T-cell (primary cell): ENCODE measurements around the gene SPTAN1. TPM values are rescaled to one million over a fixed set of nuclear protein-coding genes. Genes with fewer than 3 reads are reported as not detected.

Experiments used
- ATAC-seq, 4 experiments: fragments of 200-7000 bp in 3 of 4; fragments of 150-1000 bp in 1 of 4; cut with Tn5 transposase; replicated peaks in 1 of 4; 1 replicate in 3 of 4; 2 replicates in 1 of 4; pipeline ENCODE4 v1.10.0; 2021; ENCODE audit warnings: moderate library complexity in 3 of 4, mild to moderate bottlenecking in 2 of 4, moderate number of reproducible peaks in 1 of 4
- CTCF ChIA-PET, 2 donors: fragments of 300-600 bp; sonication (Branson Sonifier 250); formaldehyde crosslinking; loops; one replicate each; lab custom pipeline; 2022; ENCODE audit warnings: antibody characterized with exemption in 2 of 2; lab: Charles Lee
- POLR2A ChIA-PET, 2 donors: fragments of 300-600 bp; sonication (Branson Sonifier 250); formaldehyde crosslinking; loops; one replicate each; lab custom pipeline; 2022; ENCODE audit warnings: antibody characterized with exemption in 2 of 2; lab: Charles Lee
- DNase-seq, 35 experiments: peaks; one replicate each; pipeline versions ENCODE4 v3.0.0 to v3.0.0-alpha.2; 2013 to 2023
- H3K27ac ChIP-seq: one replicate; pipeline ENCODE4 v1.5.1; 2013; ENCODE audit warnings: low read length
- H3K27me3 ChIP-seq, 2 experiments: replicated peaks in 1 of 2; 1 replicate in 1 of 2; 2 replicates in 1 of 2; pipeline versions ENCODE4 v1.6.1 to v1.7.0; 2013; ENCODE audit warnings: low read length in 1 of 2, mixed read lengths in 1 of 2; ENCODE audit not compliant: control insufficient read depth in 2 of 2, insufficient read depth in 2 of 2; ENCODE audit errors: extremely low read depth in 1 of 2
- H3K36me3 ChIP-seq, 2 donors: 1 replicate in 1 of 2; 2 replicates in 1 of 2; pipeline versions ENCODE4 v1.6.1 to v1.7.0; 2013; ENCODE audit warnings: low read length in 1 of 2; ENCODE audit not compliant: control insufficient read depth in 2 of 2, insufficient read depth in 1 of 2; ENCODE audit errors: extremely low read depth in 1 of 2
- H3K4me1 ChIP-seq, 2 experiments: 1 replicate in 1 of 2; 2 replicates in 1 of 2; pipeline versions ENCODE4 v1.6.1 to v1.7.0; 2013; ENCODE audit warnings: low read length in 2 of 2, mixed read lengths in 1 of 2; ENCODE audit not compliant: insufficient read depth in 2 of 2, control insufficient read depth in 1 of 2; ENCODE audit errors: extremely low read depth in 1 of 2
- H3K4me3 ChIP-seq, 2 donors: 1 replicate in 1 of 2; 2 replicates in 1 of 2; pipeline versions ENCODE4 v1.5.1 to v1.7.0; 2013; ENCODE audit warnings: mild to moderate bottlenecking in 2 of 2, low read length in 1 of 2, moderate library complexity in 1 of 2; ENCODE audit not compliant: control insufficient read depth in 1 of 2; ENCODE audit errors: extremely low read depth in 1 of 2
- H3K9me3 ChIP-seq: 2 replicates; pipeline ENCODE4 v1.7.0; 2013
- H3K27ac Mint-ChIP-seq, 2 donors: one replicate each; pipeline ENCODE4 v1.8.0; 2020 to 2021; ENCODE audit warnings: mild to moderate bottlenecking in 2 of 2, mixed read lengths in 2 of 2
- H3K27me3 Mint-ChIP-seq, 2 donors: one replicate each; pipeline ENCODE4 v1.8.0; 2021 to 2022; ENCODE audit warnings: mixed read lengths in 2 of 2
- H3K36me3 Mint-ChIP-seq: one replicate; pipeline ENCODE4 v1.8.0; 2021; ENCODE audit warnings: mixed read lengths
- H3K4me1 Mint-ChIP-seq, 3 donors: one replicate each; pipeline ENCODE4 v1.8.0; 2020 to 2022; ENCODE audit warnings: mixed read lengths in 3 of 3, mild to moderate bottlenecking in 1 of 3
- H3K4me3 Mint-ChIP-seq, 3 donors: one replicate each; pipeline ENCODE4 v1.8.0; 2020 to 2022; ENCODE audit warnings: mild to moderate bottlenecking in 3 of 3, mixed read lengths in 3 of 3, moderate library complexity in 3 of 3
- H3K9me3 Mint-ChIP-seq, 3 donors: one replicate each; pipeline ENCODE4 v1.8.0; 2020 to 2022; ENCODE audit warnings: mixed read lengths in 3 of 3
- WGBS: methylation state at CpG from one replicate; pipeline ENCODE4 v1.1.5; 2013; ENCODE audit warnings: missing lambda C conversion rate; ENCODE audit not compliant: insufficient coverage; 5-methylcytosine and 5-hydroxymethylcytosine counted together
- total RNA-seq, 35 experiments: library from RNA in 6 of 35; stranded (reverse) in 6 of 35; fragments of 120-200 nt in 1 of 35; gene quantifications; one replicate each; pipeline versions ENCODE4 v1.2.1 to v1.2.4 and lab custom pipeline; 2013 to 2026

The SPTAN1 gene
- total RNA-seq, 5 donors from 2014 or later (not counting 1 experiment from before 2014, with no cell fraction given), result 446 to 594 (median 461) TPM

- CTCF ChIA-PET, result no interaction called here
- H3K27me3 Mint-ChIP-seq, result no peaks in the 10 kb centered on the region
- H3K4me3 Mint-ChIP-seq, result no peak overlapping the region
- WGBS, result 95% methylated on average over 6 of the region's 8 CpGs
- no peaks in the 10 kb centered on the region for H3K27me3 ChIP-seq
- peaks cover 48% of the 10 kb centered on the region for H3K36me3 Mint-ChIP-seq
- POLR2A ChIA-PET, result interaction anchor here in 1 of 2 donors (0.5 kb wide), 1 partner anchor 13 kb away, joined by 6 read pairs; no protein-coding TSS in a partner anchor
- DNase-seq (no peak), ATAC-seq (no peak)
- H3K36me3 ChIP-seq, result peaks cover 4 to 62% of the 10 kb centered on the region in 2 donors
- H3K9me3 Mint-ChIP-seq, result no peaks in the 10 kb centered on the region
- no peak overlapping the region for H3K27ac ChIP-seq
- no peak overlapping the region for H3K4me3 ChIP-seq
- H3K9me3 ChIP-seq, result no peaks in the 10 kb centered on the region
- peaks cover 21 to 38% (median 34%) of the 10 kb centered on the region in 3 donors for H3K4me1 Mint-ChIP-seq
- H3K4me1 ChIP-seq, result peaks cover 0 to 2% of the 10 kb centered on the region in 2 experiments
- no peak overlapping the region for H3K27ac Mint-ChIP-seq
Measured at GRCh38 chr9:128568470-128569078, 16.2 kb downstream of the SPTAN1 start.

DNA sequence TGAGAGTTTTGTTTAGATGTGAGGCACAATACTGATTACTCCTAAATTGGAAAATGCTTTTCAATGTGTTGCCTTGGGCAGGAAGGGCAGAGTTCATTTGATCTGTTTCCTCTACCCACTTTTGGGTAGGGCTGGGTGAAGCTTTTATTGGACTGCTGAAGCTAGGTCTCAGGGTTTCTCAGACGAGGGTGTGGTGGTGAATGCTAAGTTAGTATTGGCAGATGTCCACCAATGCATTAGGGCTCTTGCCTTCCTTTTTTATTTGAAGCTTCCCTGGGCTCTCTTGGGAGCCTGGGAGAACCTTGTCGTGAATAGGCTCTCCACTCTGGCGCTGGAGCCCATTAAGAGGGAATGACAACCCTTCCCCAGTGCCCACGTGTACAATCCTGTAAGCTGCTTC lies 23.1 kb downstream of the SPTAN1 start:
- WGBS, result 57% methylated on average over 2 of the region's 4 CpGs
- Mint-ChIP-seq H3K27me3 (no peaks in the 10 kb centered on the region), H3K27ac (peak overlapping the region; percentile 34 to 59), H3K4me1 (peaks cover 0 to 20% (median 19%) of the 10 kb centered on the region in 3 donors), H3K9me3 (no peaks in the 10 kb centered on the region), H3K36me3 (peaks cover 64% of the 10 kb centered on the region), H3K4me3 (no peak overlapping the region)
- H3K36me3 ChIP-seq, result peaks cover 2 to 79% of the 10 kb centered on the region in 2 donors
- H3K27ac ChIP-seq, result no peak overlapping the region
- no peaks in the 10 kb centered on the region for H3K27me3 ChIP-seq
- H3K4me3 ChIP-seq, result no peak overlapping the region
- ChIA-PET CTCF (no interaction called here), POLR2A (interaction anchor here (0.6 to 0.9 kb wide), 2 partner anchors 15 to 57 kb away, joined by 3 to 7 read pairs; no protein-coding TSS in a partner anchor)
- DNase-seq, result no peak
- no peaks in the 10 kb centered on the region for H3K9me3 ChIP-seq
- no peaks in the 10 kb centered on the region for H3K4me1 ChIP-seq
- no peak for ATAC-seq

GRCh38 chr9:128575916-128576315 lies 23.5 kb downstream of the SPTAN1 start:
- ChIA-PET POLR2A (interaction anchor here (0.6 to 0.9 kb wide), 2 partner anchors 16 to 58 kb away, joined by 3 to 7 read pairs; no protein-coding TSS in a partner anchor), CTCF (no interaction called here)
- peaks cover 0 to 20% (median 19%) of the 10 kb centered on the region in 3 donors for H3K4me1 Mint-ChIP-seq
- H3K36me3 Mint-ChIP-seq, result peaks cover 69% of the 10 kb centered on the region
- Histone ChIP-seq H3K4me1 (no peaks in the 10 kb centered on the region), H3K4me3 (no peak overlapping the region), H3K27ac (no peak overlapping the region), H3K36me3 (peaks cover 5 to 84% of the 10 kb centered on the region in 2 donors), H3K9me3 (no peaks in the 10 kb centered on the region), H3K27me3 (no peaks in the 10 kb centered on the region)
- peak overlapping the region in 1 of 2 donors; percentile 34 for H3K27ac Mint-ChIP-seq
- ATAC-seq, result no peak
- H3K27me3 Mint-ChIP-seq, result no peaks in the 10 kb centered on the region
- H3K4me3 Mint-ChIP-seq, result no peak overlapping the region
- DNase-seq, result no peak
- no peaks in the 10 kb centered on the region for H3K9me3 Mint-ChIP-seq
- WGBS, result no CpG with 5 or more reads among the region's 2 CpGs

DNA sequence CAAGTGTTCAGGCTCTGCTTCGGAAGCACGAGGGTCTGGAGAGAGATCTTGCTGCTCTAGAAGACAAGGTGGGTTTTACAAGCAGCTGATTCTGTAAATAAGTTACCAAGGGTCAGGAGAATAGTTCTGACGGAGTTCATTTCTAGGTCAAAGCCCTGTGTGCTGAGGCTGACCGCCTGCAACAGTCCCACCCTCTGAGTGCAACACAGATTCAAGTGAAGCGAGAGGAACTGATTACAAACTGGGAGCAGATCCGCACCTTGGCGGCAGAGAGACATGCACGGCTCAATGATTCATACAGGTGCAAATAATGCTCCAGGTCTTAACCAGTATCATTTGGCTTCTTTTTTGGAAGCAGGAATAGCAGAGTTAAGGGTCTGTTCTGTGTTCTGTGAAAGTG lies 24.8 kb downstream of the SPTAN1 start:
- no peak overlapping the region for H3K27ac ChIP-seq
- DNase-seq (no peak), ATAC-seq (no peak)
- peaks cover 7 to 89% of the 10 kb centered on the region in 2 donors for H3K36me3 ChIP-seq
- peaks cover 77% of the 10 kb centered on the region for H3K36me3 Mint-ChIP-seq
- no peaks in the 10 kb centered on the region for H3K27me3 ChIP-seq
- peak overlapping the region in 1 of 2 donors; percentile 61 for H3K27ac Mint-ChIP-seq
- no peaks in the 10 kb centered on the region for H3K9me3 Mint-ChIP-seq
- H3K4me1 ChIP-seq, result no peaks in the 10 kb centered on the region
- ChIA-PET POLR2A (no interaction called here), CTCF (no interaction called here)
- no peaks in the 10 kb centered on the region for H3K9me3 ChIP-seq
- H3K4me3 ChIP-seq, result no peak overlapping the region
- 99% methylated on average over 8 of the region's 8 CpGs for WGBS
- H3K4me1 Mint-ChIP-seq, result peaks cover 0 to 18% (median 17%) of the 10 kb centered on the region in 3 donors
- no peak overlapping the region for H3K4me3 Mint-ChIP-seq
- no peaks in the 10 kb centered on the region for H3K27me3 Mint-ChIP-seq

DNA sequence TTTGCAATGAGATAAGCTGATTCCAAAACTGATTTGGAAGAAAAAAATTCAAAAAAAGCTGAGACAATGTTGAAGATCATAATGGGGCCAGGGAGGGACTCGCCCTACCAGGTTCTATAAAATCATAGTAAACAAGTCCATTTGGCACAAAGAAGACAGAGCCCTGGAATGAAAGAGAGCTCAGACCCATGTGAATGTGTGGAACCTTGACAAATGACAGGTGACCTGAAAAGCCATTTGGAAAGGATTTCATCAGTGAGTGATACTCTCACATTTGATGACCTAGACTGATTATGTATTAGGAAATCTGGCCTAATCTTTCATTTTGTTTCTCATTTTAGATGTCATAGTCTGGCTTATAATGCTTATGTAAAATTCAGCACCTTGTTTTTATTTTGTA lies 26.8 kb downstream of the SPTAN1 start:
- peaks cover 8 to 95% of the 10 kb centered on the region in 2 donors for H3K36me3 ChIP-seq
- H3K36me3 Mint-ChIP-seq, result peaks cover 81% of the 10 kb centered on the region

GRCh38 chr9:128580731-128581130 lies 28.3 kb downstream of the SPTAN1 start:
- no peak for DNase-seq
- H3K4me3 Mint-ChIP-seq, result no peak overlapping the region
- no peaks in the 10 kb centered on the region for H3K9me3 Mint-ChIP-seq
- 97% methylated on average over 8 of the region's 10 CpGs for WGBS
- peaks cover 81% of the 10 kb centered on the region for H3K36me3 Mint-ChIP-seq
- H3K27me3 Mint-ChIP-seq, result no peaks in the 10 kb centered on the region
- ChIA-PET CTCF (no interaction called here), POLR2A (interaction anchor here in 1 of 2 donors (0.7 kb wide), 1 partner anchor 17 kb away, joined by 4 read pairs; no protein-coding TSS in a partner anchor)
- Histone ChIP-seq H3K4me1 (no peaks in the 10 kb centered on the region), H3K27ac (no peak overlapping the region), H3K27me3 (no peaks in the 10 kb centered on the region), H3K9me3 (no peaks in the 10 kb centered on the region), H3K36me3 (peaks cover 8 to 97% of the 10 kb centered on the region in 2 donors), H3K4me3 (no peak overlapping the region)
- no peak for ATAC-seq
- peaks cover 2 to 6% (median 2%) of the 10 kb centered on the region in 3 donors for H3K4me1 Mint-ChIP-seq
- H3K27ac Mint-ChIP-seq, result no peak overlapping the region

More for the DNA sequence above, 26.8 kb downstream of the SPTAN1 start:
- Mint-ChIP-seq H3K27ac (peak overlapping the region in 1 of 2 donors; percentile 55), H3K4me3 (no peak overlapping the region), H3K4me1 (peaks cover 0 to 15% (median 14%) of the 10 kb centered on the region in 3 donors), H3K9me3 (no peaks in the 10 kb centered on the region), H3K27me3 (no peaks in the 10 kb centered on the region)
- Histone ChIP-seq H3K9me3 (no peaks in the 10 kb centered on the region), H3K4me3 (no peak overlapping the region), H3K4me1 (no peaks in the 10 kb centered on the region), H3K27ac (no peak overlapping the region), H3K27me3 (no peaks in the 10 kb centered on the region)
- DNase-seq, result no peak
- WGBS, result no CpG with 5 or more reads among the region's 1 CpG
- POLR2A ChIA-PET, result no interaction called here
- CTCF ChIA-PET, result interaction anchor here in 1 of 2 donors (0.8 kb wide), 1 partner anchor 30 kb away, joined by 3 read pairs; no protein-coding TSS in a partner anchor
- ATAC-seq, result no peak
